GM12872 (cell line): ENCODE measurements around the gene RFX5.

Source experiments
- CTCF ChIP-seq: IDR thresholded peaks from 3 replicates; pipeline ENCODE4 v1.5.1; 2011; ENCODE audit warnings: low read depth, mild to moderate bottlenecking, low read length, moderate library complexity; ENCODE audit not compliant: insufficient read depth

Gene RFX5

GRCh38 chr1:151290709-151291303 is 56.2 kb downstream of the RFX5 start:
- TF ChIP-seq CTCF = no peak
